MM.1S (cell line): Measurements from ENCODE around the gene SH3PXD2A.
"Not testable (repeated sequence)": the region's sequence is repeated elsewhere in the genome, so short reads cannot be mapped to it uniquely, and the experiment has no call there.

Source experiments
- DNase-seq: peaks from one replicate; pipeline ENCODE4 v3.0.0-alpha.2; 2015
- H2AFZ ChIP-seq: fragments of 300-600 bp; sonication (generic); 2 replicates; pipeline ENCODE4 v1.6.0; 2016; ENCODE audit warnings: antibody characterized with exemption, low read length
- H3F3A ChIP-seq: fragments of 300-600 bp; sonication (generic); 2 replicates; pipeline ENCODE4 v1.6.1; 2016; ENCODE audit warnings: mild to moderate bottlenecking, antibody characterized with exemption, low read length, moderate library complexity, mixed read lengths; ENCODE audit not compliant: insufficient read depth
- H3K27ac ChIP-seq: fragments of 300-600 bp; sonication (generic); 2 replicates; pipeline ENCODE4 v1.5.1; 2016; ENCODE audit warnings: mild to moderate bottlenecking, low read length
- H3K27me3 ChIP-seq: fragments of 300-600 bp; sonication (generic); replicated peaks from 2 replicates; pipeline ENCODE4 v1.6.0; 2016; ENCODE audit warnings: low read length; ENCODE audit not compliant: insufficient read depth
- H3K36me3 ChIP-seq: fragments of 300-600 bp; sonication (generic); replicated peaks from 2 replicates; pipeline ENCODE4 v1.6.1; 2016; ENCODE audit warnings: mild to moderate bottlenecking, low read length, mixed read lengths; ENCODE audit not compliant: insufficient read depth
- H3K4me1 ChIP-seq: fragments of 300-600 bp; sonication (generic); 2 replicates; pipeline ENCODE4 v1.6.1; 2016; ENCODE audit warnings: low read length, mixed read lengths
- H3K4me2 ChIP-seq: fragments of 300-600 bp; sonication (generic); 2 replicates; pipeline ENCODE4 v1.6.0; 2016; ENCODE audit warnings: low read depth, low read length
- H3K4me3 ChIP-seq: fragments of 300-600 bp; sonication (generic); 2 replicates; pipeline ENCODE4 v1.5.1; 2016; ENCODE audit warnings: low read length, mixed read lengths
- H3K79me2 ChIP-seq: fragments of 300-600 bp; sonication (generic); 2 replicates; pipeline ENCODE4 v1.6.1; 2016; ENCODE audit warnings: mixed run types, low read length, mixed read lengths
- H3K9ac ChIP-seq: fragments of 300-600 bp; sonication (generic); 2 replicates; pipeline ENCODE4 v1.6.1; 2016; ENCODE audit warnings: low read length, mixed read lengths
- H3K9me2 ChIP-seq: fragments of 300-600 bp; sonication (generic); replicated peaks from 2 replicates; pipeline ENCODE4 v1.6.1; 2016; ENCODE audit warnings: mild to moderate bottlenecking, low read length, mixed read lengths; ENCODE audit not compliant: insufficient read depth
- H3K9me3 ChIP-seq: fragments of 300-600 bp; sonication (generic); replicated peaks from 2 replicates; pipeline ENCODE4 v1.6.1; 2016; ENCODE audit warnings: mild to moderate bottlenecking, low read length, mixed read lengths; ENCODE audit not compliant: insufficient read depth
- H4K20me1 ChIP-seq: fragments of 300-600 bp; sonication (generic); 2 replicates; pipeline ENCODE4 v1.6.1; 2016; ENCODE audit warnings: mild to moderate bottlenecking, low read length, moderate library complexity, mixed read lengths; ENCODE audit not compliant: insufficient read depth
- CTCF ChIP-seq: fragments of 300-600 bp; sonication (generic); IDR thresholded peaks from 2 replicates; pipeline ENCODE4 v1.5.1; 2016; ENCODE audit warnings: antibody characterized with exemption, low read length, mixed read lengths
- EZH2 ChIP-seq: fragments of 300-600 bp; sonication (generic); optimal IDR thresholded peaks from 2 replicates; pipeline ENCODE3; 2017; ENCODE audit warnings: low read depth, mild to moderate bottlenecking, antibody characterized with exemption, low read length, mixed read lengths
- EZH2phosphoT487 ChIP-seq: fragments of 300-600 bp; sonication (generic); IDR thresholded peaks from 2 replicates; pipeline ENCODE4 v1.6.1; 2018; ENCODE audit warnings: antibody characterized with exemption, low read length

The SH3PXD2A gene

GRCh38 chr10:103665162-103665889 is 190.1 kb downstream of the SH3PXD2A start:
- Histone ChIP-seq H4K20me1 (no peaks in the 10 kb centered on the region), H3K9me3 (no peaks in the 10 kb centered on the region), H3K4me1 (peaks cover 2% of the 10 kb centered on the region; the same call in 1 of the 2 replicates), H3K9ac (no peak overlapping the region), H3K9me2 (no peaks in the 10 kb centered on the region), H3K4me2 (no peak overlapping the region), H3K4me3 (no peak overlapping the region), H3K36me3 (no peaks in the 10 kb centered on the region), H2AFZ (no peak overlapping the region), H3K79me2 (peaks cover 4% of the 10 kb centered on the region), H3F3A (no peaks in the 10 kb centered on the region), H3K27ac (no peak overlapping the region), H3K27me3 (no peaks in the 10 kb centered on the region)
- DNase-seq: no peak
- no peak for TF ChIP-seq EZH2
- TF ChIP-seq CTCF: no peak
- no peak for TF ChIP-seq EZH2phosphoT487

DNA sequence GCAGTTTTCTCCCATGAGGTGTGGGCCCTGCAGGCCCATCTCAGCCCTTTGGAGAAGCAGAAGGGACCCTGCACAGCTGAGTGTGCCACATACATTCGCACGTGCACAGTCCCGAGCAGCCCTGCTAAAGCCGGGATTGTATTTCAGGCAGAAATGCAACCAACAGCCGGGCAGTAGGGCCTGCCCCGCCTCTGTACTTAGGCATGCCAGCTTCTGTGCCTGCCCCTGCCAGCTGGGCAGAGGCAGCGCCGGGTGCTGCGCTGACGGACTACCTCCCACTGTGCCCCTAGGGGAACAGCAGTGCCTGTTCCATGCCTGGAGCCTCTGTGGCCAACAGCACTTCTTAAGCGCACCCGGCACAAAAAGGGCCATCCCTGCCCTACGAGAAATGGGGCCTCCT is 191.6 kb downstream of the SH3PXD2A start:
- Histone ChIP-seq H3K27ac (no peak overlapping the region), H3F3A (no peaks in the 10 kb centered on the region), H3K36me3 (no peaks in the 10 kb centered on the region), H3K9me2 (no peaks in the 10 kb centered on the region), H4K20me1 (no peaks in the 10 kb centered on the region), H3K9me3 (no peaks in the 10 kb centered on the region), H3K27me3 (no peaks in the 10 kb centered on the region), H3K4me2 (no peak overlapping the region), H3K9ac (no peak overlapping the region), H3K4me1 (peaks cover 8% of the 10 kb centered on the region; the same call in 1 of the 2 replicates), H3K79me2 (peaks cover 13% of the 10 kb centered on the region), H2AFZ (no peak overlapping the region), H3K4me3 (no peak overlapping the region)
- DNase-seq: no peak
- TF ChIP-seq EZH2 (no peak), CTCF (no peak), EZH2phosphoT487 (no peak)

- Histone ChIP-seq H3K79me2 (peaks cover 16% of the 10 kb centered on the region), H3K27ac (no peak overlapping the region), H3K9ac (no peak overlapping the region), H3K4me3 (no peak overlapping the region), H3K27me3 (no peaks in the 10 kb centered on the region), H3F3A (no peaks in the 10 kb centered on the region), H2AFZ (no peak overlapping the region), H3K9me3 (no peaks in the 10 kb centered on the region), H3K4me2 (no peak overlapping the region), H3K9me2 (no peaks in the 10 kb centered on the region), H3K4me1 (peaks cover 8% of the 10 kb centered on the region; the same call in 1 of the 2 replicates), H3K36me3 (no peaks in the 10 kb centered on the region), H4K20me1 (no peaks in the 10 kb centered on the region)
- no peak for DNase-seq
- no peak for TF ChIP-seq EZH2
- TF ChIP-seq EZH2phosphoT487: no peak
- no peak for TF ChIP-seq CTCF
Observed at GRCh38 chr10:103663236-103663635, 192.1 kb downstream of the SH3PXD2A start.

GRCh38 chr10:103662704-103663103 is 192.7 kb downstream of the SH3PXD2A start:
- H2AFZ ChIP-seq, H3K4me2 ChIP-seq, H3K9me2 ChIP-seq, H3K27ac ChIP-seq, H3K36me3 ChIP-seq, H3K4me1 ChIP-seq, H3K9me3 ChIP-seq, H4K20me1 ChIP-seq, DNase-seq, H3F3A ChIP-seq, H3K9ac ChIP-seq, H3K4me3 ChIP-seq, H3K27me3 ChIP-seq: not testable (repeated sequence)
- peaks cover 16% of the 10 kb centered on the region for H3K79me2 ChIP-seq
